IgD-negative memory B cell (primary cell): ENCODE results near the gene TMEM74B. TPM values are rescaled to one million over a fixed set of nuclear protein-coding genes. Genes with fewer than 3 reads are reported as not detected.

Source experiments
- H3K27ac Mint-ChIP-seq, 3 donors: one replicate each; pipeline ENCODE4 v1.8.0; 2020 to 2022; ENCODE audit warnings: mild to moderate bottlenecking in 3 of 3, mixed read lengths in 3 of 3, moderate library complexity in 1 of 3
- H3K27me3 Mint-ChIP-seq: one replicate; pipeline ENCODE4 v1.8.0; 2021; ENCODE audit warnings: mixed read lengths
- H3K36me3 Mint-ChIP-seq: one replicate; pipeline ENCODE4 v1.8.0; 2020; ENCODE audit warnings: mild to moderate bottlenecking, mixed read lengths
- H3K4me1 Mint-ChIP-seq, 3 donors: one replicate each; pipeline ENCODE4 v1.8.0; 2020 to 2022; ENCODE audit warnings: mixed read lengths in 3 of 3, mild to moderate bottlenecking in 1 of 3
- H3K4me3 Mint-ChIP-seq, 4 donors: one replicate each; pipeline ENCODE4 v1.8.0; 2020 to 2022; ENCODE audit warnings: mild to moderate bottlenecking in 4 of 4, mixed read lengths in 4 of 4, moderate library complexity in 3 of 4
- H3K9me3 Mint-ChIP-seq, 3 donors: one replicate each; pipeline ENCODE4 v1.8.0; 2020 to 2021; ENCODE audit warnings: mixed read lengths in 3 of 3, mild to moderate bottlenecking in 1 of 3
- polyA plus RNA-seq: library from polyadenylated mRNA; unstranded; fragments of 300-500 nt; fragmentation: Illumina TruSeq; gene quantifications from one replicate; pipeline ENCODE4 v1.2.3, GENCODE V29; 2021

The TMEM74B gene
- polyA plus RNA-seq, 1 donor from 2014 or later: 0.80 TPM

DNA sequence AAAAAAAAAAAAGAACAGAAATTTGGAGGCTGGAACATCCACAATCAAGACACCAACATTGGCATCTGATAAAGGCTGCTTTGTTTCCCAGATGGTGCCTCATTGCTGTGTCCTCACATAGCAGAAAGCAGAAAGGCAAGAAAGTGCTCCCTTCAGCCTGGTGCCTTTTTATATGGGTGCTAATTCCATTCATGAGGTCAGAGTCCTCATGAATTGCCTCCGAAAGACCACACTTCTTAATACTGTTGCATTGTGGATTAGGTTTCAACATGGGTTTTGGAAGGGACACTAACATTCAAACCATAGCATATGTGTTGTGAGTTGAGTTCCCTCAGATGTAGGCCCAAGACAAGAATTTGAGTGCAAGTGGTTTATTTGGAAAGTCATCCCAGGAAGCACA is 10.4 kb upstream of the TMEM74B start:
- H3K27me3 Mint-ChIP-seq: peaks cover 4% of the 10 kb centered on the region
- H3K4me1 Mint-ChIP-seq: no peaks in the 10 kb centered on the region
- H3K27ac Mint-ChIP-seq: no peak overlapping the region
- peaks cover 0 to 7% (median 2%) of the 10 kb centered on the region in 3 donors for H3K9me3 Mint-ChIP-seq
- no peak overlapping the region for H3K4me3 Mint-ChIP-seq
- H3K36me3 Mint-ChIP-seq: no peaks in the 10 kb centered on the region

DNA sequence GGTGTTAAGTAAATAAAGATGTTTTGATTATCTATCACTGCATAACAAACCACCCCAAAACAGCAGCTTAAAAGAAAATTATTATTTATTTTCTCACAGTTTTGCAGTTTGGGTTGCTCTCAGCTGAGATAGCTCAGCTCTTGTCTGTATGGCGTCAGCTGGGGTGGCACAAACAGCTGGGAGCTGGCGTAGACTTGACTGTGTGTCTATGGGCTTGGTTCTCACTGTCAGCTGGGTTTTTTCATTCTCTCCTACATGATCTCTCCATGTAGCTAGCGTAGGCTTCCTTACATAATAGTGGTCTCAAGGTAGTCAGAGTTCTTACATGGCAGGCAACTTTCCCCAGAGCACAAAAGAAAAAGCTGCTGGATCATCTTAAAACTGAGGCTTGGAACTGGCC is 6.5 kb upstream of the TMEM74B start:
- Mint-ChIP-seq H3K27ac (no peak overlapping the region), H3K9me3 (peaks cover 0 to 1% (median 0%) of the 10 kb centered on the region in 3 donors), H3K27me3 (peaks cover 7% of the 10 kb centered on the region), H3K36me3 (no peaks in the 10 kb centered on the region), H3K4me3 (no peak overlapping the region), H3K4me1 (no peaks in the 10 kb centered on the region)

DNA sequence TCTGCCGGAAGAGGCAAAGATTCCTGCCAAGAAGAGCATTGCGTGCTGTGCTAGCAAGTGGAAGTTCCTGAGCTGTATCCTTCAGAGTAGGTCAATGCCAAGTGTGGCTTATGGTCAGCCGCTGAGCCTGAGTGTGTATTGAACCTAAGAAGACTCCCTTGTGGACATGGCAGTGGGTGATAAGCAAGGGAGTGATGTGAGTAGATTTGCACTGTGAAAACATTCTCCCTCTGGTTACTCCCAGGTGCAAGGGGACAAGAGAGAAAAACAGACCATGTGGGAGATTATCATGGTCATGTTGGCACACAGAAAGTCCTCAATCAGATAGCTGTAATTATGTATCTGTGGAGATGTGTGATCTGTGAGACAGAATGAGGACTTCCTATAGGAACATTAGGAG is 6.1 kb upstream of the TMEM74B start:
- no peaks in the 10 kb centered on the region for H3K4me1 Mint-ChIP-seq
- no peak overlapping the region for H3K4me3 Mint-ChIP-seq
- H3K9me3 Mint-ChIP-seq: no peaks in the 10 kb centered on the region
- H3K27me3 Mint-ChIP-seq: peaks cover 12% of the 10 kb centered on the region
- no peaks in the 10 kb centered on the region for H3K36me3 Mint-ChIP-seq
- no peak overlapping the region for H3K27ac Mint-ChIP-seq

DNA sequence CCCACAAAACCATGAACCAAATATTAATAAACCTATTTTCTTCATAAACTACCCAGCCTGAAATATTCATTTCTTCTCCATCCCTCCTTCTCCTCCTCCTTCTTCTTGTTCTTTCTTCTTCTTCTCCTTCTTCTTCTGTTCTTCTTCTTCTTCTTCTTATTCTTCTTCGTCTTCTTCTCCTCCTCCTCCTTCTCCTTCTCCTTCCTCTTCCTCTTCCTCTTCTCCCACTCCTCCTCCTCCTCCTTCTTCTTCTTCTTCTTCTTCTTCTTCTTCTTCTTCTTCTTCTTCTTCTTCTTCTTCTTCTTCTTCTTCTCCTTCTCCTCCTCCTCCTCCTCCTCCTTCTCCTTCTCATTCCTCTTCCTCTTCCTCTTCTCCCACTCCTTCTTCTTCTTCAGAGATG is 5.0 kb upstream of the TMEM74B start:
- H3K27me3 Mint-ChIP-seq: peaks cover 12% of the 10 kb centered on the region
- H3K27ac Mint-ChIP-seq: no peak overlapping the region
- no peaks in the 10 kb centered on the region for H3K9me3 Mint-ChIP-seq
- no peak overlapping the region for H3K4me3 Mint-ChIP-seq
- H3K4me1 Mint-ChIP-seq: no peaks in the 10 kb centered on the region
- H3K36me3 Mint-ChIP-seq: no peaks in the 10 kb centered on the region

DNA sequence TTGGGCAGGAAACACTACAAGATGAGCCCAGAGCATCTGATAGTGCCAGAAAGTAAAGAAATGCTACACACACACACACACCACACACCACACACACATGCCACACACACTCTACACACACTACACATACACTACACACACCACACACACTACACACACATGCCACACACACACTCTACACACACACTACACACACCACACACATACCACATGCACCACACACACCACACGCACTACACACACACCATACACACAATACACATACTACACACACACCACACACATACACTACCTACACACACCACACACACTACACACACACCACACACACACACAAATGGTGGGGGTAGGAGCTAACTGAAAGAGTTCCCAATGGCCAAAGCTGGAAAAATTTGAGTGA is 3.6 kb upstream of the TMEM74B start:
- no peaks in the 10 kb centered on the region for H3K9me3 Mint-ChIP-seq
- peaks cover 27% of the 10 kb centered on the region for H3K27me3 Mint-ChIP-seq
- H3K27ac Mint-ChIP-seq: no peak overlapping the region
- no peaks in the 10 kb centered on the region for H3K36me3 Mint-ChIP-seq
- peaks cover 0 to 7% (median 0%) of the 10 kb centered on the region in 3 donors for H3K4me1 Mint-ChIP-seq
- H3K4me3 Mint-ChIP-seq: no peak overlapping the region

DNA sequence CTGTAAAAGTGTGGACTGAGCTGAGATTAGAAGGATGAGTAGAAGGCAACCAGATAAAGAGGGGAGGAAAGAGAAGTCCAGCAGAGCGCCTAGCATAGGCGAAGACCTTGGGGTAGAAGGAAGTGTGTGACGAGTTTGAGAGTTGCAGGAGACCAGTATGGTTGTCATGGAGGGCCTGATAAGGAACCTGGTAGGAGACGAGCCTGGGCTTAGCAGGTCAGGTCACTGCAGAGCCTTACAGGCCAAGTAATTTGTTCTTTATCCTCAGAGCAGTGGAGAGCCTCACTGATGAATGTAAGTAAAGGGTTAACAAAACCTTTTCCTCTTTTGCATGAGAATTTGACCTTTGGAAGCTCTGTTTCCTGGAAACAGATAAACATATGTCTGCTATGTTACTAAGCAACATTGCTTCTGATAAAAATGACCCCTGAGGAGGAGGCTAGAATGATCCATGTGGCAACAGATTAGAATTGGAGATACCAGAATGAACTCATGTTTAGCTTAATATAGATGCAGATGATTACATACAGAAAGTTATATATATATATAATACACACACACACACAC is 2.9 kb upstream of the TMEM74B start:
- Mint-ChIP-seq H3K4me3 (no peak overlapping the region), H3K9me3 (no peaks in the 10 kb centered on the region), H3K27ac (no peak overlapping the region), H3K27me3 (peaks cover 28% of the 10 kb centered on the region), H3K4me1 (peaks cover 0 to 7% (median 0%) of the 10 kb centered on the region in 3 donors), H3K36me3 (no peaks in the 10 kb centered on the region)

DNA sequence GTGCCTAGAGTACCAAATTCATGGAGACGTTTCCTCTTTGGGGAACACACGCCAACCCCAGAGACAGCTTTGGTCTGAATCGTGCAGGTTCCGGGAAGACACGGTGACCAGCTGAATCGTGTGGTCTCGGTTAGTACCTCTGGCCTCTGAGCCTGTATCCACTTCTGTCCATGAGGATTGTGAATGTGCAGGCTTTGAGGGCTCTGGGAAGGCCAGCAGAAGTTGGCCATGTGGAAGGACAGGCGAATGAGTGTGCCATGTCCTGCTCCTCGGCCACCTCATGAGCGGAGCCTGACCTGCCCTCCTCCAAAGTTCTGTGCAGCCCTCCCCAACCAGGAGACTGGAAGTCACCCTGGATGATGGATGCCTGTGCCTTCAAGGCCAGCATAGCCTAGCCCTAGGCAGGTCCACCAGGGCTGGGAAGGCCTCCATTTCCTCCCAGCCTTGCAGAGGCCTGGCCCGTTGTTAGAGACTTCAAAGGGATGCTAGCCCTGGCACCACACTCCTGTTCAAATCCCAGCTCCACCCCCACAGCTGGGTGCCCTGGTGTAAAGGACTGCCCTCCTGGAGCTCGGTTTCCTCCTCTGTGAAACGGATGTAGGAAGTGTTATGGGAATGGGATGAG is 1.7 kb upstream of the TMEM74B start:
- Mint-ChIP-seq H3K27ac (no peak overlapping the region), H3K9me3 (no peaks in the 10 kb centered on the region), H3K4me1 (peaks cover 0 to 7% (median 0%) of the 10 kb centered on the region in 3 donors), H3K4me3 (peak overlapping the region in 2 of 4 donors; percentile 26 to 69), H3K36me3 (no peaks in the 10 kb centered on the region), H3K27me3 (peaks cover 28% of the 10 kb centered on the region)

DNA sequence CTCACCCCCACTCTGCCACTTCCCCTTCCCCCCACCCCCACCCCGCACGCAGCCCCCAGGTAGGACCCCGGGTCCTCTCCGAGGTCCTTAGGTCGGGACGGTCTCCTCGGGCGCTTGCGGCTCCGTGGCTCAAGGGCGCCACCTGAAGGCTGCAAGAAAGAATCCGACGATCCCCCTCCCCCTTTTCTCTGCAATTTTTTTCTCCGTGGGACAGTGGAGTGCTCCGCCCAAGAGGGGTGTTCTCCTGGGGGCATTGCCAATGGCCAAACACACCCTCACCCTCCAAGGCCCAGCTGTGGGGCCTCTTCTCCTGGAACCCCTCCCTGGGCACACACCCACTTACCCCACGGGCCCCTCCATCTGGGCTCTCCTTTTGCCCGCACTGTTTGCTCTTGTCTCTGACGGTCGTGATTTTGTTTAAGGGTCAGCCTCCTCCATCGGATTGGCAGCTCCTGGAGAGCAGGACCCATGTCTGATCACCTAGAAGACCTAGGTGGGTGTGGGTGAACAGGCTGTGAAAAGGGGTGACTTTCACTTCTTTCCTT is 1.1 kb upstream of the TMEM74B start:
- peak overlapping the region in 2 of 4 donors; percentile 66 to 69 for H3K4me3 Mint-ChIP-seq
- H3K27ac Mint-ChIP-seq: no peak overlapping the region
- no peaks in the 10 kb centered on the region for H3K9me3 Mint-ChIP-seq
- H3K36me3 Mint-ChIP-seq: no peaks in the 10 kb centered on the region
- H3K4me1 Mint-ChIP-seq: peaks cover 0 to 7% (median 0%) of the 10 kb centered on the region in 3 donors
- peaks cover 28% of the 10 kb centered on the region for H3K27me3 Mint-ChIP-seq

DNA sequence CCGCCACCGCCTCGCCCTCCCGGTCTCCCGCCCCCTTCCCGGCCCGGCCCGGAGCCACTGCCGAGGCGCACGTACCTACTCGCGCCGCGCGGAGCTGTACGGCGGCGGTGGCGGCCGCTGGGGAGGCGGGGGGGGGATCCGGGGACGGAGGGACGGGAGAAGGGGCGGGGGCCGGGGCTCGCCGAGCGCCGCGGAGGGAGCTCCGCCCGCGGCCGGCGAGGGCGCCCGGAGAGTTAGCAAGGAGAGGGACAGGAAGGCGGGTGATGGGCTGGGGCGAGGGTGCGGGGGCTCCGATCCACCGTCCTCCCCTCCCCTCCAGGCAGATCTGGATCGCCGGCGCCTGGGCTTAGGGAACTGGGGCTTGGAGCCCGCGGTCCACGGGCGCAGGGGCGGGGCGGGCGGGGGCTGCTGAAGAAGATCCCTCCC is 548 bp upstream of the TMEM74B start:
- H3K4me3 Mint-ChIP-seq: no peak overlapping the region

DNA sequence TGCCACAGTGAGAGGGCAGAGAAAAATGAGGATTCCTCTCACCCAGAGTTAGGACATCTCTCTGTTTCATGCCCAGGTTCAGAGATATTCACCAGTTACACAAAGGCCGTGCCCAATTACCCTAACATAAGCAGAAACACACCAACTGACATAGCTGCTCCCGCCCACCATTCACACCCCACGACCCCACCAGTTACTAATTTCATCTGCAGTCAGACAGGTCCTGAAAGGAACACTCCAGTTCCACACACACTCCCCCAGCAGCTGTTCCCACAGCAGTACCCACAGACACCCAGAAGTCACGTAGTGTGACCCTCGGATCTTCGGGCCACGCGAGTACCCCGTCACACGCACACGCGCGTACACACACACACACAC is 532 bp downstream of the TMEM74B start:
- Mint-ChIP-seq H3K27ac (peak overlapping the region in 1 of 3 donors; percentile 13), H3K9me3 (no peaks in the 10 kb centered on the region), H3K4me1 (peaks cover 0 to 7% (median 0%) of the 10 kb centered on the region in 3 donors), H3K27me3 (peaks cover 27% of the 10 kb centered on the region), H3K36me3 (peaks cover 5% of the 10 kb centered on the region), H3K4me3 (peak overlapping the region; percentile 9 to 87 (median 72))

More for the DNA sequence above, 548 bp upstream of the TMEM74B start:
- Mint-ChIP-seq H3K4me1 (peaks cover 0 to 7% (median 0%) of the 10 kb centered on the region in 3 donors), H3K27me3 (peaks cover 27% of the 10 kb centered on the region), H3K9me3 (no peaks in the 10 kb centered on the region), H3K36me3 (no peaks in the 10 kb centered on the region), H3K27ac (no peak overlapping the region)

DNA sequence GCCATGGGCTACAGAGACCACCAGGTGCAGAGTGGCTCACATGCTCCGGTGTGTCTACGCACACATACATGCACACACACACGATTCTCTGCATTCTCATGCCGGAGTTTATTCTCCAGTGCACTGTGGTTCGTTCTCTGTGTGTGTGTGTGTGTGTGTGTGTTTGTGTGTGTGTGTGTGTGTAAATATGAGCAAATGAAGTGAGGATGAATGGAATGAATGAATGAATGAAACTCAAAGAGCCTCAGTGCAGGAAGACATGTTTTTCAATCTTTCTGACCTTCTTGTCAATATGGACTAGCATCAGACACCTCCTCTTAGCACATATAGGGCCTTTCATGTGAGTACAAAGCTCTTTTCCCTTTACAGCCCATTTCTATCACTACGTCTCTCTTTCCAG is 1.6 kb downstream of the TMEM74B start:
- Mint-ChIP-seq H3K36me3 (peaks cover 7% of the 10 kb centered on the region), H3K4me1 (peaks cover 0 to 7% (median 0%) of the 10 kb centered on the region in 3 donors), H3K27me3 (peaks cover 27% of the 10 kb centered on the region), H3K4me3 (peak overlapping the region in 2 of 4 donors; percentile 19 to 68), H3K9me3 (no peaks in the 10 kb centered on the region), H3K27ac (no peak overlapping the region)

DNA sequence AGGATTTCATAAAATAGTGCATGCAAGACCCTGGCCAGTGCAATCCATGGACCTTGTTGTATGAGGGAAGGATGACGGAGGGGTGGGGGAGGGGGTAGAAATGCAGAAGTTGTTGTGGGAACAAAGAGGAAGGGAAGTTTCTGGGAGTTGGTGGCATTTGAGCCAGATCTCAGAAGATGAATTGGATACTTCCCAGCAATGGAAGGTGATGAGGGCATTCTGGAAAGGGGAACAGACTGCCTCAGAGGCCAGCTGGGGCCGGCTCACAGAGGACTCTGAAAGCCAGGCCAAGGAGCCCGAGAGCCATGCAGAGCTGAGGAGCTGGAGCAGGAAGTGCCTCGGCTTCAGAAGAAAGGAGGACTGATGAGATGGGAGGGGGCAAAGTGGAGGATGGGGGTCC is 2.7 kb downstream of the TMEM74B start:
- peaks cover 0 to 7% (median 3%) of the 10 kb centered on the region in 3 donors for H3K4me1 Mint-ChIP-seq
- no peaks in the 10 kb centered on the region for H3K9me3 Mint-ChIP-seq
- H3K27me3 Mint-ChIP-seq: peaks cover 27% of the 10 kb centered on the region
- peak overlapping the region in 1 of 3 donors; percentile 74 for H3K27ac Mint-ChIP-seq
- H3K4me3 Mint-ChIP-seq: no peak overlapping the region
- H3K36me3 Mint-ChIP-seq: peaks cover 7% of the 10 kb centered on the region

DNA sequence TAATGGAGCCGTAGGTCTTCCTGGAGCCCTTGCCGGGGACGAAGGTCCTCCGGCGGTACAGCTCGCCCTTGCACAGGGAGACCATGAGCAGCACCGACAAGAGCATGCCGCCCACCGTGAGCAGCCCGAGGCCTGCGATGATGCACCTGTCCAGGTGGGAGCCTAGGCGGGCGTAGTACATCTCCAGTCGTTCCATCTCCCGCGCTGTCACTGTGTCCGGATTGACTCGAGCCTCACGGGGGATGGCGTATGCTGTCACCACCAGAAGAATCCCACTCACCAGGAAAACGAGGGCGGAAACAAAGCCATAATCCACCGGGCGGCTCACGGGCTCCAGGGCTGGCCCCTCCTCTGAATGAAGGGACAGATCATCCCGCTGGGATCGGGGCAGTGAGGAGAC is 3.8 kb downstream of the TMEM74B start:
- Mint-ChIP-seq H3K4me1 (peaks cover 0 to 7% (median 3%) of the 10 kb centered on the region in 3 donors), H3K4me3 (no peak overlapping the region), H3K36me3 (peaks cover 7% of the 10 kb centered on the region), H3K27ac (no peak overlapping the region), H3K9me3 (no peaks in the 10 kb centered on the region), H3K27me3 (peaks cover 20% of the 10 kb centered on the region)

DNA sequence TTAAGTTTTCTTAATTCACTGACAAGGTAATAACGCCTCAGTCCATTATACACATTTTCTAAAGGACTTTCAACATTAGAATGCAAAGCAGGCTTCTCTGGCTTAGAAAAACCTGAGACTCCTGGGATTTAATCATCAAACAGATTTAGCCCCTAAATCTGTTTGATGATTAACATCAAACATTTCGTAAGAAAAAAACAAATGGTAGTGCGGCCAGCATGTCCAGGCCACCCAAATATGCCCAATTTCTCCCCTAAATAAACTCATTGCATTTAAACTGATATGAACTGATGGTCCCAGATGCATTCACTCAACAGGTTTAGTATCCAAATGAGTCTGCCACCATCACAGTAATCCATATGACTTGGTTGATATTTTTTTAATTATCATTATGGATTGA is 6.2 kb downstream of the TMEM74B start:
- peaks cover 7% of the 10 kb centered on the region for H3K27me3 Mint-ChIP-seq
- H3K4me1 Mint-ChIP-seq: peaks cover 0 to 3% (median 0%) of the 10 kb centered on the region in 3 donors
- no peak overlapping the region for H3K27ac Mint-ChIP-seq
- peaks cover 7% of the 10 kb centered on the region for H3K36me3 Mint-ChIP-seq
- no peaks in the 10 kb centered on the region for H3K9me3 Mint-ChIP-seq
- H3K4me3 Mint-ChIP-seq: no peak overlapping the region

DNA sequence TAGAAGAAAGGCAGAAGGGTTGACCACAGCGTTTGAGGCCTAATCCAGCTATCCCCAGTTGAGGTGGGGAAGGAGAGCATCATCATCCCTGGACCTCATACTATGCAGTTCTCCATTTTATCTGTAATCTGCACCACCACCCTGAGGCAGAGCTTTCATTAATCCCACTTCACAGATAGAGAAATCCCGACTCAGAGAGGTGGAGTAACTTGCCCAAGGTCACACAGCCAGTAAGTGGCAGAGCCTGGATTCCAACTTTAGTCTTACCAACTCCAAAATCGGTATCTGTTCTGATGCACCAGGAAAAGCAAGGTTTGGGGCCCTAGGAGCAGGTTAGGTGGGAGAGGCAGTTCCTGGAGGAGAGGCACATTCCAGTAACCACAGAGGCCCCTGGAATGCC is 6.7 kb downstream of the TMEM74B start:
- Mint-ChIP-seq H3K9me3 (no peaks in the 10 kb centered on the region), H3K4me3 (no peak overlapping the region), H3K27me3 (peaks cover 3% of the 10 kb centered on the region), H3K4me1 (peaks cover 0 to 3% (median 0%) of the 10 kb centered on the region in 3 donors), H3K27ac (no peak overlapping the region), H3K36me3 (peaks cover 7% of the 10 kb centered on the region)

DNA sequence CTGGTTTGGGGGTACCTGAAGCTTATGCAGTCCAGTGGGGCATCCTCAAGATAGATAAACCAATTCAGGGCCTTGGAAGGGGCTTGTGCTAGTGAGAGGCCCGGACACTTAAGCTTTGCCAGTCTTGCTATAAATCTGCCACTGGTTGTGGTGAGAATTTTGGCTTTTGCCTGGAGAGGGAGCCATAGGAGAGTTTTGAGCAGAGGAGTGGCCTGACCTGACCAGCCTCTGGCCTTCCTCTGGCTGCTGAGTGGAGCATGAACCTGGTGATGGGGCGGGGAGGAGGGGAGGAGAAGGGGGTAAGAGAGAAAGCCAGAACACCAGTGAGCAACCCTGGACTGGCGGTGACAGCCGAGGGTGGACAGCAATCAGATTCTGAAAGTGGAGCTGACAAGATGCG is 7.1 kb downstream of the TMEM74B start:
- H3K4me3 Mint-ChIP-seq: no peak overlapping the region
- peaks cover 0 to 3% (median 0%) of the 10 kb centered on the region in 3 donors for H3K4me1 Mint-ChIP-seq

More for the DNA sequence above, 7.1 kb downstream of the TMEM74B start:
- Mint-ChIP-seq H3K36me3 (peaks cover 7% of the 10 kb centered on the region), H3K9me3 (no peaks in the 10 kb centered on the region), H3K27me3 (no peaks in the 10 kb centered on the region), H3K27ac (no peak overlapping the region)
